Measurements from ENCODE around the gene CDH23. TPM values are rescaled to one million over a fixed set of nuclear protein-coding genes. Genes with fewer than 3 reads are reported as not detected.
A peak's percentile ranks its signal among the peaks of the same experiment; 100 is the strongest.
"Not testable (repeated sequence)": the region's sequence is repeated elsewhere in the genome, so short reads cannot be mapped to it uniquely, and the experiment has no call there.

CDH23 gene
- total and polyA plus RNA-seq, 2 experiments from 2014 or later: 0.30 to 1.5 TPM

GRCh38 chr10:71850743-71851464 lies 454.2 kb downstream of the CDH23 start, which contains the start of gene PSAP:
PSAP (minus strand) TSS chr10:71851251; CDS start chr10:71851221, 30 bp downstream.
- 2% methylated on average over 37 of the region's 49 CpGs for WGBS (ENCODE audit: low lambda C conversion rate, missing lambda C conversion rate)
- peak; percentile 100 for DNase-seq (ENCODE audit: low spot score)
- Histone ChIP-seq H3K4me1 (ENCODE audit: insufficient read depth) (peaks cover 7% of the 10 kb centered on the region), H2AFZ (peak within 1 kb of the TSS; percentile 64), H3K4me2 (peak within 1 kb of the TSS; percentile 93), H3K9me3 (ENCODE audit: low read depth) (no peaks in the 10 kb centered on the region), H4K20me1 (ENCODE audit: insufficient read depth, poor library complexity, severe bottlenecking) (peaks cover 47% of the 10 kb centered on the region), H3K27ac (peak within 1 kb of the TSS; percentile 96), H3K79me2 (peaks cover 50% of the 10 kb centered on the region), H3K4me3 (peak within 1 kb of the TSS; percentile 83), H3K36me3 (replicated peaks; ENCODE audit: insufficient read depth, low read depth) (no peaks in the 10 kb centered on the region), H3K9me2 (replicated peaks; ENCODE audit: insufficient read depth) (no peaks in the 10 kb centered on the region), H3K27me3 (no peaks in the 10 kb centered on the region)
- TF ChIP-seq EZH2 (IDR thresholded peaks at IDR 0.05; ENCODE audit: borderline replicate concordance) (no peak), CTCF (IDR thresholded peaks at IDR 0.05; ENCODE audit: poor library complexity) (no peak), EZH2phosphoT487 (IDR thresholded peaks at IDR 0.05; ENCODE audit: low read depth, severe bottlenecking, unreplicated experiment) (no peak)

- H3K4me2 ChIP-seq: peak overlapping the region; percentile 69
- H4K20me1 ChIP-seq (ENCODE audit: insufficient read depth, poor library complexity, severe bottlenecking): peaks cover 40% of the 10 kb centered on the region
These were observed 454.9 kb downstream of the CDH23 start for GRCh38 chr10:71851465-71852095.

GRCh38 chr10:71852355-71852937 lies 455.7 kb downstream of the CDH23 start:
- Histone ChIP-seq H2AFZ (no peak overlapping the region), H3K79me2 (peaks cover 35% of the 10 kb centered on the region)
- WGBS (ENCODE audit: low lambda C conversion rate, missing lambda C conversion rate): 90% methylated on average over 11 of the region's 11 CpGs

More at GRCh38 chr10:71851465-71852095, 454.9 kb downstream of the CDH23 start:
- not testable (repeated sequence) for H3K4me1 ChIP-seq (ENCODE audit: insufficient read depth); H3K9me3 ChIP-seq (ENCODE audit: low read depth); H3K36me3 ChIP-seq (replicated peaks; ENCODE audit: insufficient read depth, low read depth); DNase-seq (ENCODE audit: low spot score); H3K9me2 ChIP-seq (replicated peaks; ENCODE audit: insufficient read depth); H3K4me3 ChIP-seq; H3K27me3 ChIP-seq
- Histone ChIP-seq H3K27ac (peak overlapping the region; percentile 76), H3K79me2 (peaks cover 43% of the 10 kb centered on the region), H2AFZ (peak overlapping the region; percentile 53)
- WGBS (ENCODE audit: low lambda C conversion rate, missing lambda C conversion rate): 57% methylated on average over 20 of the region's 20 CpGs

More at GRCh38 chr10:71852355-71852937, 455.7 kb downstream of the CDH23 start:
- no peak overlapping the region for H3K4me3 ChIP-seq
- no peak overlapping the region for H3K4me2 ChIP-seq
- H3K36me3 ChIP-seq (replicated peaks; ENCODE audit: insufficient read depth, low read depth): no peaks in the 10 kb centered on the region
- peaks cover 7% of the 10 kb centered on the region for H3K4me1 ChIP-seq (ENCODE audit: insufficient read depth)
- peaks cover 32% of the 10 kb centered on the region for H4K20me1 ChIP-seq (ENCODE audit: insufficient read depth, poor library complexity, severe bottlenecking)
- H3K27me3 ChIP-seq: no peaks in the 10 kb centered on the region
- TF ChIP-seq EZH2 (IDR thresholded peaks at IDR 0.05; ENCODE audit: borderline replicate concordance) (no peak), EZH2phosphoT487 (IDR thresholded peaks at IDR 0.05; ENCODE audit: low read depth, severe bottlenecking, unreplicated experiment) (no peak), CTCF (IDR thresholded peaks at IDR 0.05; ENCODE audit: poor library complexity) (no peak)
- DNase-seq (ENCODE audit: low spot score): no peak
- no peaks in the 10 kb centered on the region for H3K9me3 ChIP-seq (ENCODE audit: low read depth)
- H3K27ac ChIP-seq: no peak overlapping the region
- H3K9me2 ChIP-seq (replicated peaks; ENCODE audit: insufficient read depth): no peaks in the 10 kb centered on the region
